ENCODE results near the gene NACC2. TPM values are rescaled to one million over a fixed set of nuclear protein-coding genes. Genes with fewer than 3 reads are reported as not detected.
A peak's percentile ranks its signal among the peaks of the same experiment; 100 is the strongest.

Gene NACC2
- polyA plus RNA-seq, 3 donors from 2014 or later: 2.1 to 6.2 (median 2.8) TPM

DNA sequence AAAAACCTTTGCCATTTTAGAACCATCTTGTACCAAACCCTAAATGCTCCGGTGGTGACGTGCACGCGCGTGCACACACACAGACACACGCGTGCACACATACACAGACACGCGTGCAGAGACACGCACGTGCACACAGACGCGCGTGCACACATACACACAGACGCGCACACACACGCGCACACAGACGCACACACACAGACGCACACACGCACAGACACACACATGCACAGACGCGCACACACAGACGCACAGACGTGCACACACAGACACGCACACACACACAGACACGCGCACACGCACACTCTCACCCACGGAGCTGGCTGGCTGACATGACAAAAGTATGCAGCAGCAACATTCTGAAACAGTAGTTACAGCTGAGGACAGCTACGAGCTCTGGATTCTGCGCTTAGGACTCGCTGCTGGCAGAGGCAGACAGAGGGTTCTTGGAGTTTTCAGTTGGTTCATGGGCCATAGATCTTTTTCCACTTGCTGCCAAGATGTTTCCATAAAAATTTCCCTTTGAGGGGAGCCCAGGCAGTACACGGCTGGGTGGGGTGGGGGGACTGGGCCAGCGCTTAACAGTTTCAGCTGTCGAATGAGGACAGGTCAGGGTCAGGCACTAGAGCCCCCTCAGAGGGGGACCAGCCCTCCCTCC, 87.7 kb downstream of the NACC2 start:
- no peak for DNase-seq
- Mint-ChIP-seq H3K9me3 (no peaks in the 10 kb centered on the region), H3K4me1 (no peaks in the 10 kb centered on the region), H3K4me3 (no peak overlapping the region), H3K27ac (peak overlapping the region in 1 of 6 donors; percentile 2), H3K36me3 (peaks cover 0 to 9% (median 5%) of the 10 kb centered on the region in 3 donors), H3K27me3 (ENCODE audit: low read depth in 3 of 3) (peaks cover 0 to 4% (median 0%) of the 10 kb centered on the region in 3 donors)

- no peak for DNase-seq
- no peaks in the 10 kb centered on the region for H3K4me1 Mint-ChIP-seq
- H3K4me3 Mint-ChIP-seq: no peak overlapping the region
- H3K36me3 Mint-ChIP-seq: peaks cover 0 to 9% (median 5%) of the 10 kb centered on the region in 3 donors
- H3K27ac Mint-ChIP-seq: no peak overlapping the region
- H3K27me3 Mint-ChIP-seq (ENCODE audit: low read depth in 3 of 3): peaks cover 0 to 4% (median 0%) of the 10 kb centered on the region in 3 donors
- H3K9me3 Mint-ChIP-seq: no peaks in the 10 kb centered on the region
Observed at GRCh38 chr9:136006169-136006568, 88.9 kb downstream of the NACC2 start.

- DNase-seq: no peak
- Mint-ChIP-seq H3K27me3 (ENCODE audit: low read depth in 3 of 3) (peaks cover 0 to 4% (median 0%) of the 10 kb centered on the region in 3 donors), H3K27ac (no peak overlapping the region), H3K4me3 (no peak overlapping the region), H3K9me3 (no peaks in the 10 kb centered on the region), H3K4me1 (no peaks in the 10 kb centered on the region), H3K36me3 (peaks cover 0 to 9% (median 5%) of the 10 kb centered on the region in 3 donors)
Observed at GRCh38 chr9:136004712-136005111, 90.4 kb downstream of the NACC2 start.

- Mint-ChIP-seq H3K4me3 (no peak overlapping the region), H3K36me3 (peaks cover 0 to 9% (median 5%) of the 10 kb centered on the region in 3 donors), H3K4me1 (no peaks in the 10 kb centered on the region), H3K27ac (no peak overlapping the region), H3K27me3 (ENCODE audit: low read depth in 3 of 3) (peaks cover 0 to 4% (median 0%) of the 10 kb centered on the region in 3 donors), H3K9me3 (no peaks in the 10 kb centered on the region)
- DNase-seq: no peak
Observed at GRCh38 chr9:136004219-136004618, 90.9 kb downstream of the NACC2 start.

GRCh38 chr9:136003411-136004218, 91.5 kb downstream of the NACC2 start:
- Mint-ChIP-seq H3K27ac (no peak overlapping the region), H3K4me1 (no peaks in the 10 kb centered on the region), H3K27me3 (ENCODE audit: low read depth in 3 of 3) (peaks cover 0 to 4% (median 0%) of the 10 kb centered on the region in 3 donors), H3K9me3 (no peaks in the 10 kb centered on the region), H3K36me3 (peaks cover 0 to 9% (median 5%) of the 10 kb centered on the region in 3 donors), H3K4me3 (no peak overlapping the region)
- DNase-seq: no peak

DNA sequence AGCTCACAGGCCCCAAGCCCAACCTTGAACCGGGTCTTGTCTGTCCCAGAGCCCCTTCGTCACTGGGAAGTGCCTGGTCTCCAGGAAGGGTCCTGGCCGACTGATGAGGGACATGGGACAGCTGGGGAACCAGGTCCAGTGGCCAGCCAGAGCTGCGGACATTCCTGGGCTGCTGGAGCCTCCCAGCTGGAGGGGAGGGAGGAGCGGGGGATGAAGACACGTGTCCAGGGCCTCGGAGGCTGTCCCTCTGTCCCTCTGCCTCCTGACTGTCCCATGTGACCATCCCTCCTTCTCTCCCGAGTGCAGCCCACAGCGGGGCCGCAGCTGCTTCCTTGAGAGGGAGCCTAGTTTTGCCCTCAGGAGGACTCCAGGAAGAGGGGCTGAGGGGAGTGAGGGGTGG, 92.2 kb downstream of the NACC2 start:
- Mint-ChIP-seq H3K27me3 (ENCODE audit: low read depth in 3 of 3) (peaks cover 0 to 4% (median 0%) of the 10 kb centered on the region in 3 donors), H3K4me1 (no peaks in the 10 kb centered on the region), H3K4me3 (no peak overlapping the region), H3K9me3 (no peaks in the 10 kb centered on the region), H3K27ac (no peak overlapping the region), H3K36me3 (peaks cover 0 to 8% (median 5%) of the 10 kb centered on the region in 3 donors)
- no peak for DNase-seq

GRCh38 chr9:136002215-136002614, 92.9 kb downstream of the NACC2 start:
- peaks cover 0 to 1% (median 1%) of the 10 kb centered on the region in 3 donors for H3K36me3 Mint-ChIP-seq
- no peaks in the 10 kb centered on the region for H3K4me1 Mint-ChIP-seq
- no peak overlapping the region for H3K27ac Mint-ChIP-seq
- no peak for DNase-seq
- no peaks in the 10 kb centered on the region for H3K9me3 Mint-ChIP-seq
- H3K4me3 Mint-ChIP-seq: no peak overlapping the region
- H3K27me3 Mint-ChIP-seq (ENCODE audit: low read depth in 3 of 3): peaks cover 0 to 1% (median 0%) of the 10 kb centered on the region in 3 donors

GRCh38 chr9:136001231-136001630, 93.9 kb downstream of the NACC2 start:
- Mint-ChIP-seq H3K9me3 (no peaks in the 10 kb centered on the region), H3K36me3 (no peaks in the 10 kb centered on the region), H3K4me1 (no peaks in the 10 kb centered on the region), H3K27ac (no peak overlapping the region), H3K4me3 (no peak overlapping the region), H3K27me3 (ENCODE audit: low read depth in 3 of 3) (no peaks in the 10 kb centered on the region)
- DNase-seq: no peak

- Mint-ChIP-seq H3K4me3 (no peak overlapping the region), H3K4me1 (peaks cover 0 to 2% of the 10 kb centered on the region in 2 donors), H3K27ac (no peak overlapping the region), H3K9me3 (no peaks in the 10 kb centered on the region), H3K27me3 (ENCODE audit: low read depth in 3 of 3) (peaks cover 0 to 2% (median 0%) of the 10 kb centered on the region in 3 donors), H3K36me3 (no peaks in the 10 kb centered on the region)
- DNase-seq: no peak
Observed at GRCh38 chr9:135998410-135999071, 96.5 kb downstream of the NACC2 start.

DNA sequence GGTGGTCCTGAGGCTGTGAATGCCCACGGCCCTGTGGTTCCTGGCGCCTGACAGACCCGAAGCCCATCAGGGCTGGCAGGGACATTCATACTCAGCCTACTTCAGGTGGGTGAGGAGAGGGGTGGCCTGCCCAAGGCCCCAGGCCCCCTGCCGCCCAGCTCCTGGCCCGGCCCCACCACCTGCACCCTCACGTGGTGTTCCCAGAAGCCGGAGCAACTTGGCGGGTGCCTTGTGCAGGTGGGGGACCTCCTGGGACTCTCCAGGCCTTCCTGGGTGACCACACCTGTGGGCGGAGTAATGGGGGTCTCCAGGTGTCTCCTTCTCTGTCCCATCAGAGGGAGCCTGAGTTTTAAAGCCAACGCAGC, 97.1 kb downstream of the NACC2 start:
- Mint-ChIP-seq H3K36me3 (no peaks in the 10 kb centered on the region), H3K27me3 (ENCODE audit: low read depth in 3 of 3) (peaks cover 0 to 2% (median 0%) of the 10 kb centered on the region in 3 donors), H3K27ac (no peak overlapping the region), H3K4me1 (peaks cover 0 to 4% of the 10 kb centered on the region in 2 donors), H3K9me3 (no peaks in the 10 kb centered on the region), H3K4me3 (no peak overlapping the region)
- DNase-seq: no peak

DNA sequence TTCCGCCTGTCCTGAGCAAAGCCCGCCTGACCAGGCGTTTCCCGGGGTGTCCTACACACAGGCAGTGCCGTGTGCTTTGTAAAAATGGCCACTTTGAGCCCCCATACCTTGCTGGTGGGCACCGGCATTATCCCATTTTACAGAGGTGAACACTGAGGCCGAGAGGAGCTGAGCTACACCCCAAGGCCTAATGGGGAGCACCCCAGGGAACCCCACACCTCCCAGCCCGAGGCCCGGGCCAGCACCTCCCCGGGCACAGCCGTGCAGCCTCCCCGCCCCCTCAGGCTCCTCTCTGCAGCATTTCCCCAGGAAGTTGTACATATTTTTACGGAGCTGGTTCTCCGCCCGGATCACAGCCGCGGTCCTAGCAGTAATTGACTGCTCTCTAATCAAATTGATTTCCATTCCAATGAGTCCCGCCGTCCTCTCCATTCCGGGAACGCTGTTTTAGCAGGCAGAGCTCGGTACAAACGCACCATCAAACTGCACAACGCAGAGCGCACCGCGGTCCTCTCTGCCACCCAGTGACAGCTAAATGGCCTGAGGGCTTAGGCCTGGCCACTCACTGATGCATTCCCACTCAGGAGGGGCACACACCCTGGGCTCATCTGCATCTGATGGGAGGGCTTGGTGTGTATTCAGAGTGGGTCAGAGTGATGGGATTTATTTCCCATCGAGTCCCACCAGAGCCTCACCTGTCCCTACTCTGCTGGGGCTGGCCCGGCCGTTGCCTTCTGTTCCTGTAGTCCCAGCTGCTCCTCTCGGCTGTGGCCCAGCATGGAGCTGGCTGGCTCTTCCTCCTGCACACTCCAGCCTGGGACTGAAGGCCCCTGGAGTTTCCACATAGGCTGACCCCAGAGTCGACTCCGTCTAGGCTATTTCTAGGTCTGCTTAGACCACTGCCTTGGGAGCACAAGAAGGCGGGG, 97.7 kb downstream of the NACC2 start:
- H3K4me1 Mint-ChIP-seq: peaks cover 0 to 8% of the 10 kb centered on the region in 2 donors
- DNase-seq: no peak
- no peaks in the 10 kb centered on the region for H3K36me3 Mint-ChIP-seq
- no peaks in the 10 kb centered on the region for H3K9me3 Mint-ChIP-seq
- H3K27ac Mint-ChIP-seq: no peak overlapping the region
- peak overlapping the region in 1 of 5 donors; percentile 27 for H3K4me3 Mint-ChIP-seq
- peaks cover 0 to 2% (median 0%) of the 10 kb centered on the region in 3 donors for H3K27me3 Mint-ChIP-seq (ENCODE audit: low read depth in 3 of 3)

GRCh38 chr9:135995816-135996215, 99.3 kb downstream of the NACC2 start:
- no peaks in the 10 kb centered on the region for H3K36me3 Mint-ChIP-seq
- no peaks in the 10 kb centered on the region for H3K9me3 Mint-ChIP-seq
- DNase-seq: no peak
- no peak overlapping the region for H3K27ac Mint-ChIP-seq
- H3K27me3 Mint-ChIP-seq (ENCODE audit: low read depth in 3 of 3): peaks cover 0 to 2% (median 2%) of the 10 kb centered on the region in 3 donors
- H3K4me3 Mint-ChIP-seq: no peak overlapping the region
- H3K4me1 Mint-ChIP-seq: peaks cover 0 to 15% of the 10 kb centered on the region in 2 donors

GRCh38 chr9:135994501-135995192, 100.4 kb downstream of the NACC2 start:
- peak overlapping the region in 1 of 6 donors; percentile 45 for H3K27ac Mint-ChIP-seq
- H3K4me1 Mint-ChIP-seq: peaks cover 0 to 20% of the 10 kb centered on the region in 2 donors
- no peak overlapping the region for H3K4me3 Mint-ChIP-seq
- no peaks in the 10 kb centered on the region for H3K9me3 Mint-ChIP-seq
- H3K36me3 Mint-ChIP-seq: no peaks in the 10 kb centered on the region
- peaks cover 0 to 2% (median 2%) of the 10 kb centered on the region in 3 donors for H3K27me3 Mint-ChIP-seq (ENCODE audit: low read depth in 3 of 3)
- no peak for DNase-seq
